Measurements from ENCODE around the gene HDAC7.
A peak's percentile ranks its signal among the peaks of the same experiment; 100 is the strongest.
"Not testable (repeated sequence)": the region's sequence is repeated elsewhere in the genome, so short reads cannot be mapped to it uniquely, and the experiment has no call there.

The HDAC7 gene

GRCh38 chr12:47812797-47813510 is 6.7 kb downstream of the HDAC7 start:
- peak; percentile 89 for DNase-seq (ENCODE audit: low spot score)

GRCh38 chr12:47811581-47812484 is 7.9 kb downstream of the HDAC7 start:
- DNase-seq (ENCODE audit: low spot score): peak; percentile 53

- DNase-seq (ENCODE audit: low spot score): no peak
Measured at GRCh38 chr12:47811072-47811396, 8.7 kb downstream of the HDAC7 start.

- not testable (repeated sequence) for DNase-seq (ENCODE audit: low spot score)
Measured at GRCh38 chr12:47809518-47809917, 10.2 kb downstream of the HDAC7 start.

GRCh38 chr12:47808574-47809365 is 10.9 kb downstream of the HDAC7 start:
- DNase-seq (ENCODE audit: low spot score): no peak

GRCh38 chr12:47808050-47808449 is 11.7 kb downstream of the HDAC7 start:
- DNase-seq (ENCODE audit: low spot score): no peak

- no peak for DNase-seq (ENCODE audit: low spot score)
Measured at GRCh38 chr12:47807338-47807737, 12.4 kb downstream of the HDAC7 start.

GRCh38 chr12:47805417-47805816 is 14.3 kb downstream of the HDAC7 start:
- peak; percentile 54 for DNase-seq (ENCODE audit: low spot score)

GRCh38 chr12:47804171-47804570 is 15.5 kb downstream of the HDAC7 start:
- DNase-seq (ENCODE audit: low spot score): no peak

- no peak for DNase-seq (ENCODE audit: low spot score)
Measured at GRCh38 chr12:47803191-47803875, 16.4 kb downstream of the HDAC7 start.

- DNase-seq (ENCODE audit: low spot score): no peak
Measured at GRCh38 chr12:47802312-47802711, 17.4 kb downstream of the HDAC7 start.

GRCh38 chr12:47801904-47802246 is 17.8 kb downstream of the HDAC7 start:
- DNase-seq (ENCODE audit: low spot score): no peak

GRCh38 chr12:47801170-47801903 is 18.4 kb downstream of the HDAC7 start:
- DNase-seq (ENCODE audit: low spot score): no peak

GRCh38 chr12:47800582-47800981 is 19.1 kb downstream of the HDAC7 start:
- no peak for DNase-seq (ENCODE audit: low spot score)

GRCh38 chr12:47799357-47799955 is 20.2 kb downstream of the HDAC7 start:
- no peak for DNase-seq (ENCODE audit: low spot score)

GRCh38 chr12:47798382-47798948 is 21.2 kb downstream of the HDAC7 start:
- no peak for DNase-seq (ENCODE audit: low spot score)

- no peak for DNase-seq (ENCODE audit: low spot score)
Measured at GRCh38 chr12:47797441-47797840, 22.3 kb downstream of the HDAC7 start.

GRCh38 chr12:47795814-47796411 is 23.8 kb downstream of the HDAC7 start:
- no peak for DNase-seq (ENCODE audit: low spot score)

GRCh38 chr12:47795121-47795813 is 24.4 kb downstream of the HDAC7 start:
- DNase-seq (ENCODE audit: low spot score): no peak

- DNase-seq (ENCODE audit: low spot score): no peak
Measured at GRCh38 chr12:47794679-47795078, 25.0 kb downstream of the HDAC7 start.

Data from AG08396 (cell line).